Measurements from ENCODE around the gene SLC8A1. TPM values are rescaled to one million over a fixed set of nuclear protein-coding genes. Genes with fewer than 3 reads are reported as not detected.

SLC8A1 gene
- total and polyA plus RNA-seq, 7 experiments from 2014 or later, result 0.95 to 22.8 (median 1.5) TPM; not detected in 2

DNA sequence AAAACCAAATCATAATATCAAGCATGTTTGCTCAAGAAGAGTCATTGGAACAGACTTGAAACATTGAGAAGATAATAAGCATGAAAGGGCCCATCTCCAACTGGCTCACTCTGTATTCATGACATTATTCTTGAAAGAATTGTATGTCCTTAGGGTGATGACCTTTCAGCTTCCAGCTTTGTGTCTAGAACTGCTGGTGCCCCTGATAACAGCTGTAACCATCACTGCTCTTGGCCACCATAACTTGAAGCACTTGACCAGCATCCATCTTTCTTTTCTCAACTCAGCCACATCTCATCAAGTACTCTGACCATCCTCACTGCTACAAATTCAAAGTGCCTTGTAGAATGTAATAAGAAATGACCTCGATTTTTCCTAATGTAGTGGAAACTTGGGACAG is 289.9 kb downstream of the SLC8A1 start:
- H3K4me1 Mint-ChIP-seq, result no peaks in the 10 kb centered on the region
- H3K27ac ChIP-seq (ENCODE audit: low read depth, low read length), result no peak overlapping the region
- DNase-seq (no peak), ATAC-seq (no peak)
- ChIA-PET POLR2A (no interaction called here), CTCF (no interaction called here)
- no peak overlapping the region for H3K4me3 ChIP-seq (ENCODE audit: low read length)
- H3K36me3 ChIP-seq (ENCODE audit: control insufficient read depth in 2 of 3, insufficient read depth in 3 of 3, low read length in 3 of 3), result no peaks in the 10 kb centered on the region
- no peak overlapping the region for H3K27ac Mint-ChIP-seq
- H3K9me3 Mint-ChIP-seq, result peaks cover 0 to 10% (median 0%) of the 10 kb centered on the region in 11 donors
- no peaks in the 10 kb centered on the region for H3K27me3 Mint-ChIP-seq
- no peak overlapping the region for H3K4me3 Mint-ChIP-seq
- intact Hi-C loops (cut with micrococcal nuclease), result no loop called here
- H3K9me3 ChIP-seq (ENCODE audit: control insufficient read depth in 2 of 3, low read length in 3 of 3), result no peaks in the 10 kb centered on the region
- peaks cover 0 to 1% (median 0%) of the 10 kb centered on the region in 5 donors for H3K36me3 Mint-ChIP-seq
- H3K4me1 ChIP-seq (ENCODE audit: control insufficient read depth in 2 of 2, insufficient read depth in 2 of 2, low read length in 2 of 2), result no peaks in the 10 kb centered on the region
- no peaks in the 10 kb centered on the region for H3K27me3 ChIP-seq (ENCODE audit: control insufficient read depth in 2 of 2, insufficient read depth in 2 of 2, low read length in 2 of 2)

GRCh38 chr2:40160751-40161218 is 291.1 kb downstream of the SLC8A1 start:
- H3K36me3 ChIP-seq (ENCODE audit: control insufficient read depth in 2 of 3, insufficient read depth in 3 of 3, low read length in 3 of 3), result no peaks in the 10 kb centered on the region
- H3K4me3 ChIP-seq (ENCODE audit: low read length), result no peak overlapping the region
- intact Hi-C loops (cut with micrococcal nuclease), result no loop called here
- no peak overlapping the region for H3K27ac Mint-ChIP-seq
- no peaks in the 10 kb centered on the region for H3K27me3 Mint-ChIP-seq
- peaks cover 0 to 10% (median 0%) of the 10 kb centered on the region in 11 donors for H3K9me3 Mint-ChIP-seq
- no peak overlapping the region for H3K27ac ChIP-seq (ENCODE audit: low read depth, low read length)
- H3K4me1 Mint-ChIP-seq, result no peaks in the 10 kb centered on the region
- ATAC-seq (no peak), DNase-seq (no peak)
- H3K9me3 ChIP-seq (ENCODE audit: control insufficient read depth in 2 of 3, low read length in 3 of 3), result no peaks in the 10 kb centered on the region
- H3K27me3 ChIP-seq (ENCODE audit: control insufficient read depth in 2 of 2, insufficient read depth in 2 of 2, low read length in 2 of 2), result no peaks in the 10 kb centered on the region
- H3K4me1 ChIP-seq (ENCODE audit: control insufficient read depth in 2 of 2, insufficient read depth in 2 of 2, low read length in 2 of 2), result no peaks in the 10 kb centered on the region
- peaks cover 0 to 1% (median 0%) of the 10 kb centered on the region in 5 donors for H3K36me3 Mint-ChIP-seq
- ChIA-PET CTCF (no interaction called here), POLR2A (no interaction called here)
- H3K4me3 Mint-ChIP-seq, result no peak overlapping the region

- ChIA-PET CTCF (no interaction called here), POLR2A (no interaction called here)
- Mint-ChIP-seq H3K36me3 (peaks cover 0 to 1% (median 0%) of the 10 kb centered on the region in 5 donors), H3K27me3 (no peaks in the 10 kb centered on the region), H3K27ac (no peak overlapping the region), H3K4me1 (no peaks in the 10 kb centered on the region), H3K4me3 (no peak overlapping the region), H3K9me3 (peaks cover 0 to 6% (median 0%) of the 10 kb centered on the region in 11 donors)
- H3K36me3 ChIP-seq (ENCODE audit: control insufficient read depth in 2 of 3, insufficient read depth in 3 of 3, low read length in 3 of 3), result no peaks in the 10 kb centered on the region
- intact Hi-C loops (cut with micrococcal nuclease), result no loop called here
- no peak overlapping the region for H3K4me3 ChIP-seq (ENCODE audit: low read length)
- no peaks in the 10 kb centered on the region for H3K27me3 ChIP-seq (ENCODE audit: control insufficient read depth in 2 of 2, insufficient read depth in 2 of 2, low read length in 2 of 2)
- H3K27ac ChIP-seq (ENCODE audit: low read depth, low read length), result no peak overlapping the region
- DNase-seq (no peak), ATAC-seq (no peak)
- no peaks in the 10 kb centered on the region for H3K4me1 ChIP-seq (ENCODE audit: control insufficient read depth in 2 of 2, insufficient read depth in 2 of 2, low read length in 2 of 2)
- H3K9me3 ChIP-seq (ENCODE audit: control insufficient read depth in 2 of 3, low read length in 3 of 3), result no peaks in the 10 kb centered on the region
These were observed 292.6 kb downstream of the SLC8A1 start for GRCh38 chr2:40159333-40159732.

GRCh38 chr2:40158781-40159180 is 293.1 kb downstream of the SLC8A1 start:
- POLR2A ChIA-PET, result no interaction called here
- no peak for DNase-seq
- Histone ChIP-seq H3K27me3 (ENCODE audit: control insufficient read depth in 2 of 2, insufficient read depth in 2 of 2, low read length in 2 of 2) (no peaks in the 10 kb centered on the region), H3K4me3 (ENCODE audit: low read length) (no peak overlapping the region), H3K36me3 (ENCODE audit: control insufficient read depth in 2 of 3, insufficient read depth in 3 of 3, low read length in 3 of 3) (no peaks in the 10 kb centered on the region), H3K4me1 (ENCODE audit: control insufficient read depth in 2 of 2, insufficient read depth in 2 of 2, low read length in 2 of 2) (no peaks in the 10 kb centered on the region), H3K27ac (ENCODE audit: low read depth, low read length) (no peak overlapping the region), H3K9me3 (ENCODE audit: control insufficient read depth in 2 of 3, low read length in 3 of 3) (no peaks in the 10 kb centered on the region)
- Mint-ChIP-seq H3K4me1 (no peaks in the 10 kb centered on the region), H3K27me3 (no peaks in the 10 kb centered on the region), H3K27ac (no peak overlapping the region), H3K36me3 (peaks cover 0 to 1% (median 0%) of the 10 kb centered on the region in 5 donors), H3K4me3 (no peak overlapping the region), H3K9me3 (peaks cover 0 to 6% (median 0%) of the 10 kb centered on the region in 11 donors)
- CTCF ChIA-PET, result no interaction called here
- intact Hi-C loops (cut with micrococcal nuclease), result no loop called here
- no peak for ATAC-seq

GRCh38 chr2:40155728-40156127 is 296.2 kb downstream of the SLC8A1 start:
- no peaks in the 10 kb centered on the region for H3K27me3 Mint-ChIP-seq
- no peak overlapping the region for H3K27ac Mint-ChIP-seq
- H3K36me3 Mint-ChIP-seq, result no peaks in the 10 kb centered on the region
- Histone ChIP-seq H3K9me3 (ENCODE audit: control insufficient read depth in 2 of 3, low read length in 3 of 3) (no peaks in the 10 kb centered on the region), H3K27ac (ENCODE audit: low read depth, low read length) (no peak overlapping the region), H3K4me1 (ENCODE audit: control insufficient read depth in 2 of 2, insufficient read depth in 2 of 2, low read length in 2 of 2) (no peaks in the 10 kb centered on the region), H3K36me3 (ENCODE audit: control insufficient read depth in 2 of 3, insufficient read depth in 3 of 3, low read length in 3 of 3) (no peaks in the 10 kb centered on the region), H3K4me3 (ENCODE audit: low read length) (no peak overlapping the region), H3K27me3 (ENCODE audit: control insufficient read depth in 2 of 2, insufficient read depth in 2 of 2, low read length in 2 of 2) (no peaks in the 10 kb centered on the region)
- ChIA-PET CTCF (no interaction called here), POLR2A (no interaction called here)
- H3K4me3 Mint-ChIP-seq, result no peak overlapping the region
- ATAC-seq, result no peak
- no peak for DNase-seq
- no peaks in the 10 kb centered on the region for H3K4me1 Mint-ChIP-seq
- peaks cover 0 to 3% (median 0%) of the 10 kb centered on the region in 11 donors for H3K9me3 Mint-ChIP-seq
- intact Hi-C loops (cut with micrococcal nuclease), result no loop called here

GRCh38 chr2:40150266-40150665 is 301.6 kb downstream of the SLC8A1 start:
- Histone ChIP-seq H3K4me3 (ENCODE audit: low read length) (no peak overlapping the region), H3K9me3 (ENCODE audit: control insufficient read depth in 2 of 3, low read length in 3 of 3) (no peaks in the 10 kb centered on the region), H3K36me3 (ENCODE audit: control insufficient read depth in 2 of 3, insufficient read depth in 3 of 3, low read length in 3 of 3) (no peaks in the 10 kb centered on the region), H3K4me1 (ENCODE audit: control insufficient read depth in 2 of 2, insufficient read depth in 2 of 2, low read length in 2 of 2) (no peaks in the 10 kb centered on the region), H3K27ac (ENCODE audit: low read depth, low read length) (no peak overlapping the region), H3K27me3 (ENCODE audit: control insufficient read depth in 2 of 2, insufficient read depth in 2 of 2, low read length in 2 of 2) (no peaks in the 10 kb centered on the region)
- Mint-ChIP-seq H3K36me3 (peaks cover 0 to 3% (median 0%) of the 10 kb centered on the region in 5 donors), H3K27me3 (peaks cover 0 to 7% (median 0%) of the 10 kb centered on the region in 5 donors), H3K4me3 (no peak overlapping the region), H3K27ac (no peak overlapping the region), H3K4me1 (no peaks in the 10 kb centered on the region), H3K9me3 (peaks cover 0 to 2% (median 0%) of the 10 kb centered on the region in 11 donors)
- ATAC-seq (no peak), DNase-seq (no peak)
- ChIA-PET POLR2A (no interaction called here), CTCF (no interaction called here)
- intact Hi-C loops (cut with micrococcal nuclease), result no loop called here

- POLR2A ChIA-PET, result no interaction called here
- intact Hi-C loops (cut with micrococcal nuclease), result no loop called here
These were observed 303.6 kb downstream of the SLC8A1 start for GRCh38 chr2:40148334-40148733.

More at GRCh38 chr2:40148334-40148733, 303.6 kb downstream of the SLC8A1 start:
- DNase-seq (no peak), ATAC-seq (peak; percentile 42)
- peaks cover 0 to 3% (median 0%) of the 10 kb centered on the region in 5 donors for H3K36me3 Mint-ChIP-seq
- H3K27ac Mint-ChIP-seq, result no peak overlapping the region
- peaks cover 0 to 2% (median 0%) of the 10 kb centered on the region in 11 donors for H3K9me3 Mint-ChIP-seq
- Histone ChIP-seq H3K9me3 (ENCODE audit: control insufficient read depth in 2 of 3, low read length in 3 of 3) (no peaks in the 10 kb centered on the region), H3K27ac (ENCODE audit: low read depth, low read length) (no peak overlapping the region), H3K27me3 (ENCODE audit: control insufficient read depth in 2 of 2, insufficient read depth in 2 of 2, low read length in 2 of 2) (no peaks in the 10 kb centered on the region), H3K36me3 (ENCODE audit: control insufficient read depth in 2 of 3, insufficient read depth in 3 of 3, low read length in 3 of 3) (no peaks in the 10 kb centered on the region), H3K4me3 (ENCODE audit: low read length) (no peak overlapping the region), H3K4me1 (ENCODE audit: control insufficient read depth in 2 of 2, insufficient read depth in 2 of 2, low read length in 2 of 2) (no peaks in the 10 kb centered on the region)
- H3K4me3 Mint-ChIP-seq, result no peak overlapping the region
- CTCF ChIA-PET, result no interaction called here
- no peaks in the 10 kb centered on the region for H3K4me1 Mint-ChIP-seq
- peaks cover 0 to 7% (median 0%) of the 10 kb centered on the region in 5 donors for H3K27me3 Mint-ChIP-seq

All from naive thymus-derived CD4-positive, alpha-beta T cell (primary cell).